HT-29 (cell line): ENCODE data around the gene ANAPC15. TPM values are rescaled to one million over a fixed set of nuclear protein-coding genes. Genes with fewer than 3 reads are reported as not detected.

Experiments
- DNase-seq: peaks from one replicate; pipeline ENCODE4 v3.0.0-alpha.2; 2015; ENCODE audit warnings: low spot score
- total RNA-seq: library from RNA; depleted of rRNA; stranded (reverse); fragments of >200 nt; shearing (Covaris generic); gene quantifications from 2 replicates; pipeline ENCODE4 v1.2.3, GENCODE V29; 2014

ANAPC15 gene
- total RNA-seq, 1 experiment from 2014 or later = 85.9 TPM

DNA sequence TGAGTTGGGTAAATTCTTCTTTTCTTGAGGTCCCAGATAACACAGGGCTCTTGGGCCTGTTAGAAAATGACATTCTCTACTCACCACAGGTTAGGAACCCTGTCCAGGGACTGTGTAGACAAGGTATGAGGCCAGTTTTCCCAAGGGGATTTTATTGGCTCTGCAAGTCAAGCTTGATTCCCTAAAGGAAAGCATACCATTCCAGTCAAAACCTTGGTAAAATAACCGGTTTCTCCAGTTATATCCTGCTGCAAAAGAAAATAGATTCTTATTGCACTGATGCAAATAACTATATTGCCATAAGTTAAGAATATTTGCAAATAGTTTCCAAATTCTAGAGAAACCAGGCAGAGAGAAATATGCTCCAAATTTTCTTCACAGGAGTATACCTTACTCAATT lies 13.5 kb upstream of the ANAPC15 start:
- no peak for DNase-seq

DNA sequence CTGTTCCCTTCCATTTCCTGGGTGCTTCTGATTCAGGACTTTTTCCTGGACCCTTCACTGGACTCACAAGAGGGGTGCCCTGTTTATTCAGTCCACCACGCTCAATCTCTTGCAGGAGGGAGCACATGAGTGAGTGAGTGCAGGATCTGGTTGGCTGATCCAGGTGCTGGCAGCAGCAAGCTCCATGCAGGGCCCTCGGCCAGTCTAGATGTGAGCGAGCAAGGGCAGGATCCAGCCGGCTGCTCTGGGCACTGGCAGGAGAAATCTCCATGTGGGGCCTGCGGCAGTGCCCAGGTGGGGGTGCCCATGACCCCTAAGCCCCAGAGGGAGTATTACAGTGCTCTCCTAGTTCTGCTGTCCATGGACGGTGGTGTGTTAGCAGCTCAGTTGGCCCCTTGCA lies 11.6 kb upstream of the ANAPC15 start:
- DNase-seq = no peak

DNA sequence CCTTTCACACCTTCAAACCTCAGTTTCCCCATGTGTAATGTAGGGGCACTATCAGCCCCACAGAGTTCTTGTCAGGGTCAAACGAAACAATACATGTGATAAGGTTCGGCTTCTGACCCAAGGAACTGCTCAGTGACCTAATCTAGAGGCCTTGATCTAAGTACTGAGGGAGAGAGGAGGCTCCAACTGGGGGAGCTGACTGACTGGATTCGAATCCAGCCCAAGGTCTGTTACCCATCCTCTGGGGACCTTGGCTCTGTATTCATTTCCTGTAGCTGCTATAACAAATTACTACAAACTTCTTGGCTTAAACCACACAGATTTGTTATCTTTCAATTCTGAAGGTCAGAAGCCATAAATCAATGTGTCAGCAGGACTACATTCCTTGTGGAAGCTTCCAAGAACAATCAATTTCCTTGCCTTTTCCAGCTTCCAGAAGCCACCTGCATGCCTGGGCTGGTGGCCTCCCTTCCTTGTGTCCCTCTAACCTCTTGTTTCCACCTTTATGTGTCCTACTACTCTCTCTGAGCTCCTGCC lies 10.7 kb upstream of the ANAPC15 start:
- DNase-seq = no peak

DNA sequence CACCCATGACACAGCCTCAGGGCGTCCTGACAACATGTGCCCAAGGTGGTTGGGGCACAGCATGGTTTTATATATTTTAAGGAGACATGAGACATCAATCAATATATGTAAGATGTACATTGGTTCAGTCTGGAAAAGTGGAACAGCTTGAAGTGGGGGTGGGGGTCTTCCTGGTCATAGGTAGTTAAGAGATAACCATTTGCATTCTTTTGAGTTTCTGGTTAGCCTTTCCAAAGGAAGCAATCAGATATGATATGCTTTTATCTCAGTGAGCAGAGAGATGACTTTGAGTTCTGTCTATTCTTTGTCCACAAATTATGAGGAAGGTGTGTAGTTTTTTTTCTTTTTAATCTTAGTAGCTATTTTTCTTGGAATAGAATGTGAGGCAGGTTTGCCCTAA lies 10.1 kb upstream of the ANAPC15 start:
- no peak for DNase-seq

DNA sequence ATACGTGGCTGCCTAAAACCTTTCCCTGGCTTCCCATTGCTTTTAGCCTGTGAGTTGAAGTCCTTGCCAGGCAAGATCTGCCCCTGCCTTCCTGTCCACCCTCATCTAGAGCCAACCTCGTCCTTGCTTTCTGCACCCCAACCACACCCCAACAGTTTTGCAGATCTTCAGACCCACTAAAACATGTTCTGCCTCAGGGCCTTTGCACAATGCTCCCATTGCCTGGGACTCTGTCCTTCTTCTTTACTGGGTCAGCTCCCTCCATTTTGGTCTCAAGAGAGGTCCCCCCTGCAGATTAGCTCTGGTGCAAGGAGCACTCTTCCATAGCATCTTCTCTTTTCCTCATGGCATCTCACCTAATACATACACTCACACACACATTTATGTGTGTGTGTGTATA lies 8.4 kb upstream of the ANAPC15 start:
- no peak for DNase-seq

DNA sequence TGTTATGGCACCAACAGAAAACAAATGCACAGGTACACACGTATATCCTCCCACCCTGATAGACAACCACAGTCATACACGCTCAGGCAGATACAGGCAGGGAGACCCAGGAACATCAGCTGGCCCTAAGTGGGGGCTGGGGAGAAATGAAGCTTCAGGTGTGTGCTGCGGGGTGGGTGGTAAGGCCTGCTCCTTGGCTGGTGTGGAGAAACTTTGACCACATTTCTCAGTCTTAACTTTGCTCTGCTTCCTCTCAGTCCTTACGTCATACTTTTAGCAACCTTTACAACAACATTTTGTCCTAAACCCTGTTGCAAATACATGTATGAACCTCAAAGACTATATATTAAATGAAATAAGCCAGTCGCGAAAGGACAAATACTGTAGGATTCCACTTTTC lies 6.7 kb upstream of the ANAPC15 start:
- DNase-seq = no peak

DNA sequence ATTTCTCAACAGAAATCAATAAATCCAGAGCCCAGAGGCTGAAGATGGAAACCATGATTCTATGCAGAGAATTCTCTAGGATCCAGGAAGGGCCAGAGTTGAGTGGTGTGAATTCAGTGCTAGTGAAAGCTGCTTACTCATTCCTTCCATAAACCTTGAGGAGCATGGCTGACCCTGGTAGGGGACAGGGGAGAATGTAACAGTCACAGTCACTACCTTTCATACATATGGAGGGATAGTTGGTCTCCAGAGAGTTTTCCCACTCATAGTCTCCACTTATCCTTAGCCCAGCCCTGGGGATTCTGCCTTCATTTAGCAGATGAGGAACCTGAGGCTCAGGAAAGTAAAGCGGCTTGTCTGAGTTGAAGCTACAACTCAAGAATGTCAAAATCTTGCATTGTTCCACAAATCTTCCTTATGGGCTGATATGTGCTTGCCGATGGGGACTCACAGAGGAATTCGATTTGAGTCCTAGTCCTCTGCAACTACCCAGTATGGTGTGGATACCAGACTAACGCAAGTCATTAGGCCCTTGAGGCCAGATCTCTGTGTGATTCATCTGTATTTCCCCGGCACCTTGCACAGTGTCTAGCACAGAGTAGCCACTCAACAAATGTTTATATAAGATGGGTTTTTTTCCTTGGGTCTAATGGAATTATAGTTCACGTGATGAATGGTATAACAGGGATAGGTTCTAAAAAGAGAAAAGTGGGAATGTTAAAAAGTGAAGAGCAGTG lies 3.7 kb upstream of the ANAPC15 start:
- no peak for DNase-seq

DNA sequence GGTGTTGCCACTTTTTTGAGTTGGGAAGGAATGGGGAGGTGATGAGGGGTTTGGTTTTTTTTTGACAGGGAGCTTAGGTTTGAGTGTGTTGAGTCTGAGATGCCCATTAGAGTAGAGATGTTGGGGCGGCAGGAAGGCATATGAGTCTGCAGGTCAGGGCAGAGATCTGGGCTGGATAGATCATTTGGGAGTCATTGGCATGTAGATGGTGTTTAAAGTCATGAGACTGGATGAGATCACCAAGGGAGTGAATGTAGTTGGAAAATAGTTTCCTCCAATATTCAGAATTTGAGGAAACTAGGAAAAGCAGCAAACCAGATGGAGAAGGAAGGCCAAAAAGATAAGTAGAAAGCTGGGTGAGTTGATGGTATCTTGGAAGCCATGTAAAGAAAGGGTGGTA lies 2.1 kb upstream of the ANAPC15 start:
- DNase-seq = no peak

DNA sequence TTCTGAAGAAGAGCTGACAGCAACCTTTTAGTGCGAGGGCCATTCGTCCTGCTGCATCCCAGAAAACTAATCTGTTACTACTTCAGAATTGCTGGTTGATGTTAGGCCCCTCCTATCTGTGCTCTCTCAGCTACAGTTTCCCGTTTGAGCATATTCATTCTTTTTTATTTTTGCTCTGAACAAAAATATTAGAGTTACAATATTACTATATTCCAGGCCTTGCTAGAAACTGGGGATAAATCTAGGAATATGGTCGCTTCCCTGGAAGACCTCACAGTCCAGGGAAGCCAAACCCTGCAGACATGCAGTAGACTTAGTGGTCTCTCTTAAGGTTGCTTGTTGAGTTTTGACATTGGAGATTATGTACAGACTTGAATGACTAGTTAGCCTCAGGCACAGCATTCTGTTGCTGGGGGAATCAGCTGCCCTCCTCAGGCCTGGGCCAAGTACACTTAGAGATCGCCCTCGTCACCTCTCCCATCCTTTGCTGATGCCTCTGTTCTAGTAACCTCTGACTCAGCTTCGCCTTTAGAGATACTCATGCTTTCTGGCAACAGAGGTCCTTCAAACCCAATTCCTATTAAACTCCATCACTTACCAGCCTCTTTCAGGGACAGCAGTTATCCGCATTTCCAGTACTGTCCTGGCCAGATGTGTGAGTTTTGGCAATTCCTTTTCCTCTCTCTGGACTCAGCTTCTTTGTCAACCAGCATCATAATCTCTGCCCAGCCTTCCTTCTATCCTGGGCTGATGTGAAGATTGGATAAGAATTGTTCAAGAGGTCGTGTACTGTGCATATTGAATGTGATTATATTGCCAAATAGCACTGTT lies 698 bp upstream of the ANAPC15 start:
- no peak for DNase-seq

DNA sequence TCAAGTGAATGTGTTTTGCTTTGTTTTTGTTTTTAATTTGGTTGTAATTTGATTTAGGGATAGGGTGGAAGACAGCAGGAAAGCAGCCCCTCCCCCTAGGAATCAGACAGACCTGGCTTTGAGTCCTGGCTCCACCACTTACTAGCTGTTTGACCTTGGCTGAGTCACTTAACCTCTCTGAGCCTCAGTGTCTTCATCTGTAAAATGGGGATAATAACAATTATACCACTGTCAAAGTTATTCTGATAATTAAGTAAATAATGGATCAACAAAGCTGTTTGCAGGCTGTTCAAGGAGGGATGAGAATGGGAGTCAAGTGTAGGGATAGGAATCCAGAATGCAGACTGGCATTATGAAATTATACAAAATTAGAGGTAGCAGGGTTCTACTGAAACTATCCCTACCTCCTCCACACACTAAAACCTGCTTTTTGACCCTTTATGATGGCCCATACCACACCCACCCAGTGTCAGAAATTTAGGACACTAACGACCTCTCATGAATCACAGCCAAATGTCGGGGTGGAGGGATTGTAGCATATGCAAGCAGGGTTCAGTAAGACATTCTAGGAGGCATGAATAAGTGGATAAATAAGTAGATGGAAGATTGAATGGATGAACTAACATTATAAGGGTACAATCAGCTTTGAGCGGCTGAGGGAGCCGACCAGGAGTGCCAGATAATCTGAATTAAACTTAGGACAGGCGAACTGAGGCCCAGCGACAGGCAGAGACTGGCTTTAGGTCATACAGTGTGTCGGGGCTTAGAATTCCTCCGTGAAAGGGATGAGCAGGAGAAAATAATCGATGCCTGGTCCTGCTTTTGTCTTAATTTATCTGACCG lies 974 bp downstream of the ANAPC15 start:
- no peak for DNase-seq

DNA sequence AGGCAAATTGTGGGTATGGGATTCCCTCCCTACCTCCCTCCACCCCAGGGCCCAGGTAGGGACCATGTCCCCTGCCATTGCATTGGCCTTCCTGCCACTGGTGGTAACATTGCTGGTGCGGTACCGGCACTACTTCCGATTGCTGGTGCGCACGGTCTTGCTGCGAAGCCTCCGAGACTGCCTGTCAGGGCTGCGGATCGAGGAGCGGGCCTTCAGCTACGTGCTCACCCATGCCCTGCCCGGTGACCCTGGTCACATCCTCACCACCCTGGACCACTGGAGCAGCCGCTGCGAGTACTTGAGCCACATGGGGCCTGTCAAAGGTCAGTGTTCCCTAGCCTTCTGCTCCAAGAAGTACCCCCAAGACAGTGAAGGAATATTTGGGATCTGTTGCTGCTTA lies 6.6 kb downstream of the ANAPC15 start, which contains the start of gene TOMT:
Gene TOMT, plus strand, starts transcription at position 37 of the 400 bp plus-strand sequence. Its CDS starts 28 bp downstream, at position 65.
- DNase-seq = no peak

DNA sequence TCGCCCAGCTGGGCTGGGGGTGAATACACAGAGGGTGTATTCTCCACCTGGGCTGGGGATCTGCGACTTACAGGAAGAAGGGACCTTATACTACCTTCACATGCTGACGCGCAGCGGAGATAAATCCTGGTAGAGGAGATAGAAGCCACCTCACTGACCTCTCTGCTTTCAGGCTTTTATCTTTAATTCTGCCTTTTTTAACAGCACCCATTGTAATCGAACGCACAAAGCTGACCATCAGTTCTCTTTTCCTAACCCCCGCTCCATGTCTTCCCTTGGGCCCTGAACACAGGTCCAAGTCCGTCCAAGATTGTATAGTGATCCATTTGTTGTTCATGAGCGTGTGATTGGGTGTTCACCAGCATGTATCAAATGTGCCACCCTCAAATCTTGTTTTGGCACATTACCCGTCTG lies 8.7 kb downstream of the ANAPC15 start:
- DNase-seq = no peak

DNA sequence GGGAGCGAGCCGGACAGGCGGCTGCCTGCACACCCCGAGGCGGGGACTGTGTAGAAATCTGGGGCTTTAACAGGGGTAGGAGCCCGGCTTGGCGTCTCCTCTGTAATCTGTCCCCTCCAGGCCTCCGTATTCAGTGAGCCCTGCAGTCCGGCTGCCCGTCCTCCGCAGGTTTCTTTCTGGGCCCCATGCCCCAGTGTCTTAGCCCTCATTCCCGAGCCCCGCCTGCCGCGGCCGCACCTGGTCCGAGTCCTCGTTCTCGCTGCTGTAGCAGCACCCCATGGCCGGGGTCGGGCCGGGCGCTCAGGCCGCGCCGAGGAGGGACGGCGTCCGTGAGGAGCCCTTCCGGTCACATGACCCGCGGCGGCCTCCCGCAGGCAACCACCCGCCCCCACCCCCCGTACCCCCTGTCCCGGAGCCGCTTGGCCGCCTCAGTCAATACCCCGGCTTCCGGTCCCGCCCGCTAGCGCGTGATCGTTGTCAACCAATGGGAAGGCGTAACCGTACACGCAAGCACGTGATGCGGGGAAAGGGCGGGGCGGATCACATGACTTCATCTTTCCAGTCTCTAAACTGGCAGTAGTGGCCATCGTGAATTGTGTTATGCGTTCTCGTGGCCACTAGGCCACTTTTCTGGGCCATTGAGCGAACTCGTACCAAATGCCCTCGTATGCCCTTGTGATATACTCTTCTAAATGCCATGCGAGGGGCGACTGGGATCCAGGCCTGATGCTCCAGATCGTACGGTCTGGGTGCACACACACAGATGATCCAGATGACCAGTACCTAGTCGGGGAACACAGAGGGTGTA lies 9.3 kb downstream of the ANAPC15 start, which contains the start of gene LAMTOR1:
Gene LAMTOR1, minus strand, starts transcription at position 352 of the 808 bp plus-strand sequence. Its CDS starts 73 bp downstream, at position 279.
- DNase-seq = peak; percentile 99

DNA sequence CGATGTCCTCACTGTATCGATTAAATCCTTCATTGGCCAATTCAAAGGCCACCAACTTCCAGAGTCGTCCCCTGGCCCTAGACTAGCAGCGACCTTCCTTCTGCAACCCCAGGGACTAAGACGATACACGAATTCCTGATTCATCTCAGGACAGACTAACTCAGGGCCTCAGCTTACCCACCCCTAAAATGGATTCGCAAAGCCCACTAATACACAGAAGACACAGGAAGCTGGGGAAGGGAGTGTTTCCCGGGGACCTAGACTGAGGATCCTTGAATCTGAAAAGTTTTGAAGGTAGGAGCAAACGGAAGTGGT lies 9.9 kb downstream of the ANAPC15 start:
- no peak for DNase-seq

DNA sequence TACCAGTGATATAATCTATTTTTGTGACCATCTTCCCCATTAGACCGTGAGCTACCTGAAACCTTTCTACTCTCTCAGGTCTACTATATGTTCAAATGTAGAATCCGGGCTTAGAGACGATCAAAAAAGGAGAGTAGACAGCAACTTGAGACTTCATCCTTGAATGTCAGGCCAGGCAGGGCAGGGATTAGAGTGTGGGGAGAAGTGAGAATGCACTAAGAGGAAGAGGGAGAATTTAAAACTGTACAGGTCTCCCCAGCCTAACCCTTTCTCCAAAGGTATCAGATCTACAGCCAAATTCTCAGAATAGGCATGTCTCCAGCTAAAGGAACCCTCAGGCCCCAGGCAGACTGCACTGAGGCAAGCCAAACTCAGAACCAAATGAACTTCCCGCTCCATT lies 10.3 kb downstream of the ANAPC15 start:
- DNase-seq = no peak

DNA sequence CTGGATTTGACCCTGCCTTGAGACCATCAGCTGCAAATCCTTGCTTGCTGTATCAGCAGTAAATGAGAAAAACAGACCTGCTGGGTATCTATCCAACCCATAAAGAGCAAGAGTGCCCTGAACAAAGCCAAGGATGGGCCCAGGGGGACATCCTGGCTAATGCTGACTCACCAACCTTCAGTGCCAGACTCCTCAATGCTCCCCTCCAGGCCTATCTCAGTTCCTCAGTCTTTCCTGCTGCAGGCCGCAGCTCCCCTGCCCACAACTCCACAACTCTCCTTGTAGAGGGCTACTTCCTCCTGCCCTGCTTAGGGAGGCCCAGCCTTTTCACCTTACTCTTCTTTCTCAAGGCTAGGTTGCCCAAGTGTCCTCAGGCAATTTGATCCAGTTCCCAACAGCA lies 12.0 kb downstream of the ANAPC15 start:
- no peak for DNase-seq

DNA sequence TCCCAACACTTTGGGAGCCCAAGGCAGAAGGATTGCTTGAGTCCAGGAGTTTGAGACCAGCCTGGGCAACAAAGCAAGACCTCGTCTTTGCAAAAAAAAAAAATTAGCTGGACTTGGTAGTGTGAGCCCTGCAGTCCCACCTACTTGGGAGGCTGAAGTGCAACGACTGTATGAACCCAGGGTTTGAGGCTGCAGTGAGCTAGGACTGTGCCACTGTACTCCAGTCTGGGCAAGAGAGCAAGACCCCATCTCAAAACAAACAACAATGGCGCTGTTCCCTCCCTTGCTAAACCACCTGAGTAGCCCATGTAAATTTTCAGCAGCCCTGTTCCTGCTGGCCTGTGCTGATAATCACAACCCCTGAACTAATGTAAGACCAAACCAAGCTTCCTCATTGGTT lies 12.5 kb downstream of the ANAPC15 start:
- DNase-seq = no peak

DNA sequence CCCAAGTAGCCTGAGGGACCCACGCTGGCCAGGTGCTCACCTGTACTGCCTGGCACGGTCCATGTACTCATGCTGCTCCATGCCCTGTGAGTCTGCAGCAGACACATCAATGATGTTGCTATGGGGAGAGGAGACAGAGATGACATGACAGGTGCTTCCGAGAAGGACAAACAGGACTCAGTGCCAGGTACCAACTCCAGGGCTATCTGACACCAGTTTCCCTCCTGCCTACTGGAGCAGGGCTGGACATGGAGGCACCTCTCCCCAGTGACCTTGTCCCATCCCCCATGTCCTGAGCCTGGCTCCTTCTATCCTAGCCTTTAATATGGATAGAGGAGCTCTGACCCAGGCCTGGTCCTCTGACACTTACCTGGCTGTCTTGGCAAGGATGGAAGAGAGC lies 13.8 kb downstream of the ANAPC15 start:
- no peak for DNase-seq

DNA sequence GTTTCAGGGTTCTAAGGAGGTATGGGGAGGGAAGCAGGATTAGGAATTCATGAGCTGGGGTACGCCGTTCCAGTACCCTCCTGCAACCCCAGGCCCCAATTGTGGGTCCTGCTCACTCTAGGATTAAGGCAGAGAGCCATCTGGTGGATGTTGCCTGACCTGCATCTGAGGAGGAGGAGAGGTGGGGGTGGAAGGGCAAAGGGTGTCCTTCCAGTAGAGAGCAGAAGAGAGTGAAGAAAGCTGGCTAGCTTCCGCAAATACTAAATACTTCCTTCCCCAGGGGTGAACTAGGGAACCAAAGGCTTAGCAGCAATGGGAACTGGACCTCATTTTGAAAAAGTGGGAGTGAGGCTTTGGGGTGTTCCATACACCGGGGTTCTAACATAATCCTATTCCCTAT lies 21.2 kb downstream of the ANAPC15 start:
- DNase-seq = peak; percentile 82

DNA sequence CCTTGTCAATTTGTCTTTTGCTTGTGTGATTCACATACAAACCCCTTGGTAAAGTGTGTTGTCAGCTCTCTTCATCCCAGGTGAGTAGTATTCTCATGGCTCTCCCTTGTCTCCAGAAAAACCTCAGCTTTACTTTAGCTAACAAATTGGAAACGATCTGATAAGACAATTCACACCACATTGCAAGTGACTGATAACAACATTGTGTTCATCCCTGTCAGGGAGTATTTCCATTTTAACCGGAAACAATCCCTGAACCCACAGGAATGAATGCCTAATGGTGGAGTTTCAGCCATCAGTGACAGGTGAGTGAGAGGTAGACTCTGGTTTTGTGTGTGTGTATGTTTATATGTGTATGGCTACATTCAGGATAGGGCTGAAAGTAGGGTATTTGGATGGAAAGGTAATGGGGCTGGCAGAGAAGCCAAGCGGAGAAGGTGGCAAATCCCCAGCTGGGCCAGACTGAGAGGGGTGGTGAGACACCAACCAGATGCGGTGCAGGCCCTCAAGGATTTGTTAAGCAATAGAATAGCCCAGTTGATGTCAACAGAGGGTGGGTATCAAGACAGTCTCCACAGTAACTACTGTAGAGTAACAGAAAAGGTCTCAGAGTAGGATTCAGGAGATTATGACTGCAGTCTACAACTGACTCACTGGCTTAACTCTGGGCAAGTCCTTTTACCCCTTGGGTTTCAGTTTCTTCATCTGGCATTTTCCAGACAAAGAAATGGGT lies 24.3 kb downstream of the ANAPC15 start:
- no peak for DNase-seq
